Bronchial epithelial cell (primary cell): ENCODE data around the gene TAF13. TPM values are rescaled to one million over a fixed set of nuclear protein-coding genes. Genes with fewer than 3 reads are reported as not detected.
A peak's percentile ranks its signal among the peaks of the same experiment; 100 is the strongest.

Experiments
- DNase-seq: peaks from one replicate; pipeline ENCODE4 v3.0.0-alpha.2; 2010; ENCODE audit warnings: low read depth
- FAIRE-seq: peaks from 2 replicates; lab custom pipeline; 2011; peaks lifted over from hg19 to GRCh38; lab: Jason Lieb, UNC
- H3K27me3 ChIP-seq: 2 replicates; pipeline ENCODE4 v1.5.1; 2011; ENCODE audit warnings: low read length; ENCODE audit not compliant: control insufficient read depth, insufficient read depth
- H3K36me3 ChIP-seq: 2 replicates; pipeline ENCODE4 v1.5.1; 2011; ENCODE audit warnings: low read length; ENCODE audit not compliant: control insufficient read depth, insufficient read depth
- H3K4me3 ChIP-seq: 2 replicates; pipeline ENCODE4 v1.5.1; 2011; ENCODE audit warnings: mild to moderate bottlenecking, low read depth, low read length, control low read depth
- total RNA-seq: library from RNA; depleted of rRNA; stranded (reverse); fragments of >200 nt; gene quantifications from 2 replicates; pipeline ENCODE4 v1.2.1, GENCODE V29; 2014
- TF ChIP-seq, protein P1 (sequence below): IDR thresholded peaks from 2 replicates; pipeline ENCODE4 v1.5.1; 2011; ENCODE audit warnings: mild to moderate bottlenecking, moderate library complexity, low read length, control low read depth, inconsistent platforms; ENCODE audit not compliant: insufficient read depth, severe bottlenecking

The TAF13 gene
- total RNA-seq, 1 donor from 2014 or later = 96.9 TPM

DNA sequence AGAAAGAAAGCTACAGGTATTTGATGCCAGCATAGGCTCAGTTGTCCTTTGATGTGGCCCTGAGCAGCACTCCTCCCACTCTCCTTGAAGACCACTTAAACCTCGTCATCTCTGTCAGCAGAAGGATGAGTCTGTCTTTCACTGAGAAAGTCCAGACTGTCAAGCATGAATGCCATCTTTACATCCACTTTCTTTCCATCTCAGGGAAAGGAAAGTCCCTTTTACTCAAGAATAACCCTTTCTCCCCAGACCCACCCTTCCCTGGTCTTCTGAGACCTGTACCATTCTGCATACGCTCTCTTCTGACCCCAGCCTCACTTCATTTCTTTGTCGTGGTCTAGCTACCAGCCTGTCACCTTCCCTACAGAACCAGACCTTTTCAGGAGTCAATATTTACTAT, 34.1 kb upstream of the TAF13 start:
- peaks cover 1% of the 10 kb centered on the region for H3K27me3 ChIP-seq
- FAIRE-seq (no peak), DNase-seq (no peak)
- TF ChIP-seq, protein P1, sequence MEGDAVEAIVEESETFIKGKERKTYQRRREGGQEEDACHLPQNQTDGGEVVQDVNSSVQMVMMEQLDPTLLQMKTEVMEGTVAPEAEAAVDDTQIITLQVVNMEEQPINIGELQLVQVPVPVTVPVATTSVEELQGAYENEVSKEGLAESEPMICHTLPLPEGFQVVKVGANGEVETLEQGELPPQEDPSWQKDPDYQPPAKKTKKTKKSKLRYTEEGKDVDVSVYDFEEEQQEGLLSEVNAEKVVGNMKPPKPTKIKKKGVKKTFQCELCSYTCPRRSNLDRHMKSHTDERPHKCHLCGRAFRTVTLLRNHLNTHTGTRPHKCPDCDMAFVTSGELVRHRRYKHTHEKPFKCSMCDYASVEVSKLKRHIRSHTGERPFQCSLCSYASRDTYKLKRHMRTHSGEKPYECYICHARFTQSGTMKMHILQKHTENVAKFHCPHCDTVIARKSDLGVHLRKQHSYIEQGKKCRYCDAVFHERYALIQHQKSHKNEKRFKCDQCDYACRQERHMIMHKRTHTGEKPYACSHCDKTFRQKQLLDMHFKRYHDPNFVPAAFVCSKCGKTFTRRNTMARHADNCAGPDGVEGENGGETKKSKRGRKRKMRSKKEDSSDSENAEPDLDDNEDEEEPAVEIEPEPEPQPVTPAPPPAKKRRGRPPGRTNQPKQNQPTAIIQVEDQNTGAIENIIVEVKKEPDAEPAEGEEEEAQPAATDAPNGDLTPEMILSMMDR = no peak
- H3K36me3 ChIP-seq = no peaks in the 10 kb centered on the region
- H3K4me3 ChIP-seq = no peak overlapping the region

DNA sequence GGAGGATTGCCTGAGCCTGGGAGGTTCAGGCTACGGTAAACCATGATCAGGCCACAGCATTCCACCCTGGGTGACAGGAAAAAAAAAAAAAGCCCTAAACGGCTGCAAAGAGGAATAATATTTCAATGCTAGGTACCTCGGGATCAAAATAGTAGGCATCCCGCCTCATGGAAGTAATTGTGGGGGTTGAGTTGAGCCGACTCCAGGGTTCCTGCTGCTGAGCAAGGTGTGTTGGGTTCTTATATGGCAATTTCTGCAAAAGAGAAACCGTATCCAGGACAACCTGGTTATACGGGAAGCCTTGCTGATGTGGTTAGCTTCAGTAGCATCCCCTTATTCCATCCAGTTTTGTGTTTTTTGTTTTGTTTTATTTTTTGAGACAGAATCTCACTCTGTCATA, 32.0 kb upstream of the TAF13 start:
- H3K36me3 ChIP-seq = no peaks in the 10 kb centered on the region
- no peak for FAIRE-seq
- H3K4me3 ChIP-seq = no peak overlapping the region
- no peaks in the 10 kb centered on the region for H3K27me3 ChIP-seq
- TF ChIP-seq, protein P1 = no peak
- DNase-seq = no peak

DNA sequence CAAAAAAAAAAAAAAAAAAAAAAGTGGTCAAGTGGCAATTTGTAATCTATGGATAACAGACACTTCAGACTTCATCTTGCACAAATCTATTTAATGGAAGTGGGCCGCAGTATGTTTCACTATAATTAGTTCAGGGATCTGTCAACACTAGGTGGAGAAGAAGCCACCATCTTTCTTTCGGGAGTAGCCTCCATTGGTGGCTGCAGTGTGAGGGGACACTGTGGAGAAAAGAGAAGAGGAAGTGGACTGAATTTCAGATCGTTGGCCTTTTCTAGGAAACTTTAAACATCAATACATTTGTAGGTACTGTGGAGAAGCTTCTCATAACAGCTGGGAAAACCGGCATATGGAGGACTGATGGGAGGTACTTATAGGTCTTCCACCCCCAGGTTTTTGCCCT, 30.1 kb upstream of the TAF13 start:
- Histone ChIP-seq H3K4me3 (no peak overlapping the region), H3K27me3 (no peaks in the 10 kb centered on the region), H3K36me3 (no peaks in the 10 kb centered on the region)
- FAIRE-seq (no peak), DNase-seq (no peak)
- TF ChIP-seq, protein P1 = no peak

DNA sequence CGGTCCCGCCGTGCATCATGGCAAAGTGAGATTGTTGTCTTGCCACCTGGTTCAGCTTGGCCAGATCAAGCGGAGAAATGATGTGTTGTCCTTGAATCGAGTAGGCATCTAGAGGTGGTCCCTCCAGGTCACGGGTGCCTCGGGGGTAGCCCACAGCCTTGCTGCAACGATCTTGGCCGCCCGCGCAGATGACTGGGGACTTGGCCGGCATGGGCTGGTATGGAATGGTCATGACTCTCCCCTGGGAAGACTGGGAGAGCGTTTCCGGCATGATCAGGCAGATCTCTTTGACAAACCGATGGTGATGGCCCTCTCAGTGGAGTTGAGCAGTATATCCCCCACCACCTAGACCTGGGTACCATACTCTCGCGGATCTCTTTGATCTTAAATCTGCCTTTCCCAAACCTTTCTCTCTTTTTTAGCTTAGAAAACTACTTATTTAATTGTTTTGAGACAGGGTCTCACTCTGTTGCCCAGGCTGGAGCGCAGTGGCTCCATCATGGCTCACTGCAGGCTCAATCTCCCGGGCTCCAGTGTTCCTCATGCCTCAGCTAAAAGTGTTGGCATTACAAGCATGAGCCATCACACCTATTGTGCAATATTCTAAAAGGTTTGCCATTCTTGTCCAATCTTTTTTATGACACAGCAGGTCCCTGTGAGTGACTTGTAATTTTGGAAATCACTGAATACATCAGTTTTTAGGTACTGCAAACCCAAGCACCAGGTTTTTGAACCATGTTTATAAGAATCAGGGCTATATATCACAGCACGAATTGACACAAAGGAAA, 28.8 kb upstream of the TAF13 start:
- FAIRE-seq = no peak
- TF ChIP-seq, protein P1 = no peak

DNA sequence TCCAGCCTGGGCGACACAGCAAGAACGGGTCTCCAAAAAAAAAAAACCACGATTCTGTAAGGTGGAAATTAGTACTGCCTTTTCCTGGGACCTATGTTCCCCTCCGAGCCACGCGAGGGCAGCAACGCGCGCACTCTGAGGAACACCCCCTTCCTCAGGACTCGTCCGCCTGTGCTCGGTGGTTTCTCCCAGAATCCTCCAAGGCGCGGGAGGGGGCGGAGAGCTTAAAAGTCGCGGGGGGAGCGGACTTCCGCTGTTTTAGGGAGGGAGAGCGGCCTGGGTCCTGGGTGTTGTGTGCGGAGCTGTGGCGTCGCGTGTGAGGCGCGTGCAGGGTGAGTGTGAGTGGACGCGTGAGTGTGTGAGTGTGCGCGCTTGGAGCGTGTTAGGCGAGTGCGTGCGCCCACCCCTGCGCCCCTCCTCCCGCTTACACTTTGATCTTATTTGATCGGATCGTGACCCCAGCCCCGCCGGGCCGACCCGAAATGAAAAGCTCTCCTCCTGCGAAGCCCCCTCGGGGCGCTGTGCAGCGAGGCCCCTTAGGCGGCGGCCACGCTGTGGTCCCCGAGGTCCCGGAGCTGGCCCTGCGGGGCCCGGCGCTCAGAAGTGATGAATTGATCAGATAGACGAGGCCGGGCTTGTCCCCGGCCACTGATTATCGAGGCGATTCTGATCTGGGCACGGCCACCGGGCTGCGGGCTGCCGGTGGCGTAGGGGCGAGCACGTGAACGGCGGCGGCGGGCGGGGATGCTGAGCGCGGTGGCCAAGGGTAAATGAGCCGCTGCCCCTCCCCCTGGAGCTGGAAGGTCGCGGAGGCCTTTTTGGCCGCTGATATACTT, 24.4 kb upstream of the TAF13 start:
- no peak for FAIRE-seq
- TF ChIP-seq, protein P1 = peak; percentile 88
- H3K36me3 ChIP-seq = no peaks in the 10 kb centered on the region
- peak overlapping the region; percentile 98 for H3K4me3 ChIP-seq
- H3K27me3 ChIP-seq = no peaks in the 10 kb centered on the region
- DNase-seq = peak; percentile 87

More for the DNA sequence above, 28.8 kb upstream of the TAF13 start:
- DNase-seq = peak; percentile 60
- Histone ChIP-seq H3K4me3 (no peak overlapping the region), H3K27me3 (no peaks in the 10 kb centered on the region), H3K36me3 (no peaks in the 10 kb centered on the region)
